Measurements from ENCODE around the gene KIRREL1. TPM values are rescaled to one million over a fixed set of nuclear protein-coding genes. Genes with fewer than 3 reads are reported as not detected.

The KIRREL1 gene
- total and polyA plus RNA-seq, 2 experiments from 2014 or later = 5.1 to 35.2 TPM

DNA sequence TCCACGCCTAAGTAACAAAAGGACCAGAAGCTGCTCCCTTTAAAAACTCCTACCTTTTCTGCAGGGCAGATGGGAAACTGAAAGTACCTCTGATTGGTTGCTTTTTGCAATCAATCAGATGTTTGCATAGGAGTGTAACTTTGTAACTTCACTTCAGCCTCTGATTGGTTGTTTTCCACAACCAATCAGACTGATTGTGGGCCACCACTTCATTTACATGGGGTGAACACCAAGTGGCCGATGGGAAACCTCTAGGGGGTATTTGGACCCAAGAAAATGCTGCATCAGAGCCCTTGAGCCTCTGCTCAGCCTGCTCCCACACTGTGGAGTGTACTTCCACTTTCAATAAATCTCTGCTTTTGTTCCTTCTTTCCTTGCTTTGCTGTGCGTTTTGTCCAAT lies 154.4 kb downstream of the KIRREL1 start (continued):
- TF ChIP-seq, protein P1, sequence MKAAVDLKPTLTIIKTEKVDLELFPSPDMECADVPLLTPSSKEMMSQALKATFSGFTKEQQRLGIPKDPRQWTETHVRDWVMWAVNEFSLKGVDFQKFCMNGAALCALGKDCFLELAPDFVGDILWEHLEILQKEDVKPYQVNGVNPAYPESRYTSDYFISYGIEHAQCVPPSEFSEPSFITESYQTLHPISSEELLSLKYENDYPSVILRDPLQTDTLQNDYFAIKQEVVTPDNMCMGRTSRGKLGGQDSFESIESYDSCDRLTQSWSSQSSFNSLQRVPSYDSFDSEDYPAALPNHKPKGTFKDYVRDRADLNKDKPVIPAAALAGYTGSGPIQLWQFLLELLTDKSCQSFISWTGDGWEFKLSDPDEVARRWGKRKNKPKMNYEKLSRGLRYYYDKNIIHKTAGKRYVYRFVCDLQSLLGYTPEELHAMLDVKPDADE (IDR thresholded peaks at IDR 0.05) = no peak
- TF ChIP-seq NANOG (IDR thresholded peaks at IDR 0.05; ENCODE audit: borderline replicate concordance) (no peak), CTCF (conservative IDR thresholded peaks at IDR 0.05; ENCODE audit: low read depth in 2 of 2) (no peak), STAT1 (IDR thresholded peaks at IDR 0.05; ENCODE audit: unreplicated experiment) (no peak), EZH2phosphoT487 (IDR thresholded peaks at IDR 0.05; ENCODE audit: unreplicated experiment) (no peak)

DNA sequence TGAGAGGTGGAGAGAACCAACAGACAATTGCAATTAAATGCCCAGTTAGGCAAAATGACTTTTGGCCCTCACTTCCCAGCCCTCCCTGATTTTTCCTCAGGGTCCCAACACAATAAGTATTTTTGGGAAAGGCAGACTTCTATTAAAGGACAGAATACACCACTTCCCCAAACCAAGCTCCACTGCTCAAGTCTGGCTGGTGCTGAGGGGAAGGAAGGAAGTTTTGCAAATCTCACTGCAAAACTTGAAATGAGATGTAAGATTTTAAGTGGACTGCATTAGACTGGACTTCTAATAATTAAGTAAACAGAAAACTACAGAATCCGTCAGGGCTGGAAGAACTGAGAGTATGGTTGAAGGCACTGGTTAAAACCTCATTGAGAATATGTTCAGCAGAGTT lies 155.0 kb downstream of the KIRREL1 start:
- Histone ChIP-seq H4K20me1 (replicated peaks; ENCODE audit: insufficient read depth) (no peaks in the 10 kb centered on the region), H3F3A (replicated peaks; ENCODE audit: low read depth) (no peaks in the 10 kb centered on the region), H3K4me2 (no peak overlapping the region), H3K27me3 (ENCODE audit: insufficient read depth) (peaks cover 23% of the 10 kb centered on the region; the same call in 1 of the 2 replicates), H2AFZ (peak overlapping the region; percentile 80; the same call in 1 of the 2 replicates), H3K4me1 (ENCODE audit: insufficient read depth) (0 out of 2 replicates have a peak, but pooled peaks cover under 1% of the 10 kb centered on the region), H3K4me3 (no peak overlapping the region), H3K79me2 (replicated peaks; ENCODE audit: insufficient read depth) (no peaks in the 10 kb centered on the region), H3K36me3 (ENCODE audit: insufficient read depth) (no peaks in the 10 kb centered on the region), H3K27ac (ENCODE audit: low read depth) (no peak overlapping the region), H3K9me2 (ENCODE audit: insufficient read depth) (peaks cover 28% of the 10 kb centered on the region)
- no peaks in the 10 kb centered on the region for H3K36me3 Mint-ChIP-seq (ENCODE audit: low read depth)
- no peak overlapping the region for H3K27ac Mint-ChIP-seq
- H3K4me3 Mint-ChIP-seq = no peak overlapping the region; the same call in 2 of the 3 replicates
- DNase-seq (ENCODE audit: low spot score) = no peak
- H3K27me3 Mint-ChIP-seq (ENCODE audit: insufficient read depth, low read depth, poor library complexity) = peaks cover 7% of the 10 kb centered on the region
- no peak for ATAC-seq
- no peaks in the 10 kb centered on the region; the same call in 2 of the 3 replicates for H3K4me1 Mint-ChIP-seq
- no peaks in the 10 kb centered on the region; the same call in 2 of the 3 replicates for H3K9me3 Mint-ChIP-seq
- TF ChIP-seq, protein P1 (IDR thresholded peaks at IDR 0.05) = no peak
- TF ChIP-seq ZNF462 (CRISPR knock-in tag; IDR thresholded peaks at IDR 0.05) (no peak), POLR2AphosphoS5 (IDR thresholded peaks at IDR 0.05; ENCODE audit: low read depth) (no peak), STAT1 (IDR thresholded peaks at IDR 0.05; ENCODE audit: unreplicated experiment) (no peak), JUNB (IDR thresholded peaks at IDR 0.05; ENCODE audit: unreplicated experiment) (no peak), EZH2phosphoT487 (IDR thresholded peaks at IDR 0.05; ENCODE audit: unreplicated experiment) (no peak), ZNF114 (CRISPR knock-in tag; IDR thresholded peaks at IDR 0.05) (no peak), CREB1 (CRISPR knock-in tag; IDR thresholded peaks at IDR 0.05; ENCODE audit: low read depth) (no peak), ZNF331 (CRISPR knock-in tag; IDR thresholded peaks at IDR 0.05; ENCODE audit: low read depth) (no peak), NANOG (IDR thresholded peaks at IDR 0.05; ENCODE audit: borderline replicate concordance) (no peak)

All from GM23338 (cell line).